H1 (cell line): Measurements from ENCODE around the gene ZNF629. TPM values are rescaled to one million over a fixed set of nuclear protein-coding genes. Genes with fewer than 3 reads are reported as not detected.

Experiments
- polyA plus RNA-seq, 7 experiments: library from polyadenylated mRNA; depleted of rRNA in 3 of 7; stranded (reverse) in 5 of 7; unstranded in 2 of 7; fragments of >200 nt in 5 of 7; fragments of 200-250 nt in 2 of 7; gene quantifications; 1 replicate in 5 of 7; 2 replicates in 1 of 7; 4 replicates in 1 of 7; pipeline versions ENCODE4 v1.2.1 to v1.2.3, GENCODE V29; 2011 to 2013; ENCODE audit warnings: missing spikeins in 2 of 7, mixed read lengths in 2 of 7
- small RNA-seq: library from polyadenylated mRNA; stranded (forward); fragments of <200 nt; extraction: miRNeasy Mini kit (QIAGEN cat#:217004); gene quantifications from one replicate; pipeline ENCODE3, GENCODE V24; 2013; ENCODE audit not compliant: insufficient read depth
- total RNA-seq: library from RNA; stranded (reverse); fragmentation: NEBNext Ultra II Directional; extraction: Animal tissue kit (Norgen Biotek cat#: 25700); gene quantifications from 2 replicates; pipeline ENCODE4 v1.2.1, GENCODE V29; 2021

The ZNF629 gene
- total and polyA plus RNA-seq, 2 of the 8 experiments (the other 6 are each of a cell fraction or from before 2014, with no cell fraction given) = 11.0 to 19.5 TPM

Small RNA genes within 50 kb of the gene (small RNA-seq; reads per million reads assigned to genes)
- gene RF00017 = not detected

Other genes starting within 250 kb of the ZNF629 start
- 7.7 and 8.4 TPM in 2 replicates for gene ZNF764, start 228.8 kb downstream of the ZNF629 start, total RNA-seq
- 5.7 and 8.3 TPM in 2 replicates for gene ZNF764, start 228.8 kb downstream of the ZNF629 start, polyA plus RNA-seq (2011; rRNA removed)
- 3.5 and 3.7 TPM in 2 replicates for gene ZNF688, start 215.5 kb downstream of the ZNF629 start, total RNA-seq
- 2.7 and 6.3 TPM in 2 replicates for gene ZNF688, start 215.5 kb downstream of the ZNF629 start, polyA plus RNA-seq (2011; rRNA removed)
- gene ZNF785, start 201.5 kb downstream of the ZNF629 start, total RNA-seq = 12.9 and 14.8 TPM in 2 replicates
- 8.6 and 11.7 TPM in 2 replicates for gene ZNF785, start 201.5 kb downstream of the ZNF629 start, polyA plus RNA-seq (2011; rRNA removed)
- gene ZNF689, start 176.8 kb downstream of the ZNF629 start, total RNA-seq = 14.2 and 14.3 TPM in 2 replicates
- gene ZNF689, start 176.8 kb downstream of the ZNF629 start, polyA plus RNA-seq (2011; rRNA removed) = 15.3 and 19.0 TPM in 2 replicates
- gene PRR14, start 136.2 kb downstream of the ZNF629 start, total RNA-seq = 16.1 and 18.9 TPM in 2 replicates
- gene PRR14, start 136.2 kb downstream of the ZNF629 start, polyA plus RNA-seq (2011; rRNA removed) = 3.6 and 8.7 TPM in 2 replicates
- gene FBRS, start 128.8 kb downstream of the ZNF629 start, total RNA-seq = 12.9 and 13.9 TPM in 2 replicates
- 2.4 and 3.8 TPM in 2 replicates for gene FBRS, start 128.8 kb downstream of the ZNF629 start, polyA plus RNA-seq (2011; rRNA removed)
- 54.3 and 58.7 TPM in 2 replicates for gene SRCAP, start 88.0 kb downstream of the ZNF629 start, total RNA-seq
- gene SRCAP, start 88.0 kb downstream of the ZNF629 start, polyA plus RNA-seq (2011; rRNA removed) = 5.5 and 9.5 TPM in 2 replicates
- 36.0 and 37.2 TPM in 2 replicates for gene PHKG2, start 38.8 kb downstream of the ZNF629 start, total RNA-seq
- gene PHKG2, start 38.8 kb downstream of the ZNF629 start, polyA plus RNA-seq (2011; rRNA removed) = 53.4 and 63.9 TPM in 2 replicates
- gene CFAP119, start 25.1 kb downstream of the ZNF629 start, total RNA-seq = 5.2 and 6.0 TPM in 2 replicates
- gene CFAP119, start 25.1 kb downstream of the ZNF629 start, polyA plus RNA-seq (2011; rRNA removed) = 5.6 and 7.1 TPM in 2 replicates
- gene RNF40, start 24.9 kb downstream of the ZNF629 start, total RNA-seq = 68.7 and 70.8 TPM in 2 replicates
- gene RNF40, start 24.9 kb downstream of the ZNF629 start, polyA plus RNA-seq (2011; rRNA removed) = 36.9 and 38.5 TPM in 2 replicates
- 16.5 and 17.2 TPM in 2 replicates for gene BCL7C, start 106.9 kb upstream of the ZNF629 start, total RNA-seq
- gene BCL7C, start 106.9 kb upstream of the ZNF629 start, polyA plus RNA-seq (2011; rRNA removed) = 8.6 and 10.9 TPM in 2 replicates
- 0.77 and 0.97 TPM in 2 replicates for gene CTF1, start 109.4 kb upstream of the ZNF629 start, total RNA-seq
- 3.4 and 5.0 TPM in 2 replicates for gene CTF1, start 109.4 kb upstream of the ZNF629 start, polyA plus RNA-seq (2011; rRNA removed)
- gene FBXL19, start 136.4 kb upstream of the ZNF629 start, total RNA-seq = 72.2 and 74.8 TPM in 2 replicates
- 47.2 and 77.3 TPM in 2 replicates for gene FBXL19, start 136.4 kb upstream of the ZNF629 start, polyA plus RNA-seq (2011; rRNA removed)
- gene ORAI3, start 161.9 kb upstream of the ZNF629 start, total RNA-seq = 8.7 and 10.0 TPM in 2 replicates
- 24.5 and 26.8 TPM in 2 replicates for gene ORAI3, start 161.9 kb upstream of the ZNF629 start, polyA plus RNA-seq (2011; rRNA removed)
- gene SETD1A, start 170.5 kb upstream of the ZNF629 start, total RNA-seq = 29.0 and 29.6 TPM in 2 replicates
- 4.8 and 8.3 TPM in 2 replicates for gene SETD1A, start 170.5 kb upstream of the ZNF629 start, polyA plus RNA-seq (2011; rRNA removed)
- 2.9 and 3.1 TPM in 2 replicates for gene HSD3B7, start 198.0 kb upstream of the ZNF629 start, total RNA-seq
- 6.6 and 9.8 TPM in 2 replicates for gene HSD3B7, start 198.0 kb upstream of the ZNF629 start, polyA plus RNA-seq (2011; rRNA removed)
- 18.0 and 20.2 TPM in 2 replicates for gene STX1B, start 223.4 kb upstream of the ZNF629 start, total RNA-seq
- gene STX1B, start 223.4 kb upstream of the ZNF629 start, polyA plus RNA-seq (2011; rRNA removed) = 8.9 and 14.6 TPM in 2 replicates
- gene STX4, start 246.4 kb upstream of the ZNF629 start, total RNA-seq = 32.3 and 39.2 TPM in 2 replicates
- 25.8 and 32.1 TPM in 2 replicates for gene STX4, start 246.4 kb upstream of the ZNF629 start, polyA plus RNA-seq (2011; rRNA removed)